B cell (primary cell): ENCODE measurements around the gene CAPZA1. TPM values are rescaled to one million over a fixed set of nuclear protein-coding genes. Genes with fewer than 3 reads are reported as not detected.

Source experiments
- ATAC-seq: fragments of 200-7000 bp; cut with Tn5 transposase; one replicate; pipeline ENCODE4 v1.10.0; 2021; ENCODE audit warnings: low read depth, mild to moderate bottlenecking, moderate number of reproducible peaks, moderate library complexity
- CTCF ChIA-PET: fragments of 350-600 bp; sonication (Branson Sonifier 250); formaldehyde crosslinking; loops from one replicate; lab custom pipeline; 2021; ENCODE audit warnings: antibody characterized with exemption, inconsistent platforms; lab: Charles Lee
- POLR2A ChIA-PET: fragments of 350-600 bp; sonication (Branson Sonifier 250); formaldehyde crosslinking; loops from one replicate; lab custom pipeline; 2021; ENCODE audit warnings: antibody characterized with exemption; lab: Charles Lee
- DNase-seq: peaks from one replicate; pipeline ENCODE4 v3.0.0; 2013
- H2AFZ ChIP-seq: 2 replicates; pipeline ENCODE4 v1.6.1; 2012; ENCODE audit warnings: mild to moderate bottlenecking, low read depth, low read length; ENCODE audit not compliant: insufficient read depth, poor library complexity, severe bottlenecking
- H3K27ac ChIP-seq, 2 donors: 1 replicate in 1 of 2; 2 replicates in 1 of 2; pipeline ENCODE4 v1.5.1; 2012 to 2013; ENCODE audit warnings: low read length in 2 of 2, mild to moderate bottlenecking in 2 of 2, moderate library complexity in 1 of 2
- H3K27me3 ChIP-seq, 4 experiments: fragments of 200-600 bp in 1 of 4; sonication (generic) in 1 of 4; replicated peaks in 1 of 4; 1 replicate in 2 of 4; 2 replicates in 2 of 4; pipeline versions ENCODE4 v1.6.1 to v1.7.0; 2013 to 2016; ENCODE audit warnings: low read length in 3 of 4, mild to moderate bottlenecking in 2 of 4, mixed read lengths in 1 of 4, moderate library complexity in 1 of 4; ENCODE audit not compliant: insufficient read depth in 4 of 4, control insufficient read depth in 3 of 4; ENCODE audit errors: control extremely low read depth in 1 of 4
- H3K36me3 ChIP-seq, 2 experiments: replicated peaks in 1 of 2; 1 replicate in 1 of 2; 2 replicates in 1 of 2; pipeline versions ENCODE4 v1.6.1 to v1.7.1; 2013; ENCODE audit warnings: low read length in 1 of 2; ENCODE audit not compliant: insufficient read depth in 2 of 2, control insufficient read depth in 1 of 2; ENCODE audit errors: control extremely low read depth in 1 of 2, extremely low read depth in 1 of 2
- H3K4me1 ChIP-seq, 2 donors: fragments of 200-600 bp in 1 of 2; sonication (generic) in 1 of 2; 1 replicate in 1 of 2; 2 replicates in 1 of 2; pipeline versions ENCODE4 v1.5.1 to v1.6.1; 2013 to 2017; ENCODE audit warnings: low read length in 2 of 2; ENCODE audit not compliant: control insufficient read depth in 2 of 2, insufficient read depth in 2 of 2
- H3K4me2 ChIP-seq: replicated peaks from 2 replicates; pipeline ENCODE3; 2012; ENCODE audit warnings: mild to moderate bottlenecking, low read depth, low read length; ENCODE audit not compliant: poor library complexity, severe bottlenecking
- H3K4me3 ChIP-seq, 5 experiments: fragments of 200-600 bp in 1 of 5; sonication (generic) in 1 of 5; 1 replicate in 3 of 5; 2 replicates in 2 of 5; pipeline versions ENCODE4 v1.5.1 to v1.7.0; 2011 to 2016; ENCODE audit warnings: low read length in 4 of 5, mild to moderate bottlenecking in 4 of 5, low read depth in 2 of 5, control low read depth in 1 of 5, moderate library complexity in 1 of 5; ENCODE audit not compliant: insufficient read depth in 1 of 5; ENCODE audit errors: control extremely low read depth in 1 of 5, extremely low read depth in 1 of 5
- H3K79me2 ChIP-seq: fragments of 200-600 bp; sonication (generic); one replicate; pipeline ENCODE4 v1.6.0; 2016; ENCODE audit warnings: low read length; ENCODE audit not compliant: control insufficient read depth, insufficient read depth
- H3K9ac ChIP-seq: fragments of 200-600 bp; sonication (generic); 2 replicates; pipeline ENCODE4 v1.6.1; 2017; ENCODE audit warnings: mild to moderate bottlenecking, low read length, moderate library complexity
- H3K9me3 ChIP-seq, 3 donors: one replicate each; pipeline versions ENCODE4 v1.6.1 to v1.7.1; 2013; ENCODE audit warnings: low read length in 2 of 3; ENCODE audit not compliant: control insufficient read depth in 2 of 3, insufficient read depth in 1 of 3; ENCODE audit errors: control extremely low read depth in 1 of 3
- H4K20me1 ChIP-seq: 2 replicates; pipeline ENCODE4 v1.6.0; 2012; ENCODE audit warnings: mild to moderate bottlenecking, low read length; ENCODE audit not compliant: insufficient read depth, control insufficient read depth, poor library complexity, severe bottlenecking
- H3K27ac Mint-ChIP-seq: one replicate; pipeline ENCODE4 v1.8.0; 2021; ENCODE audit warnings: mixed read lengths
- H3K27me3 Mint-ChIP-seq: one replicate; pipeline ENCODE4 v1.8.0; 2021; ENCODE audit warnings: mixed read lengths
- H3K4me1 Mint-ChIP-seq: one replicate; pipeline ENCODE4 v1.8.0; 2021; ENCODE audit warnings: mixed read lengths
- H3K4me3 Mint-ChIP-seq: one replicate; pipeline ENCODE4 v1.8.0; 2021; ENCODE audit warnings: mixed read lengths
- H3K9me3 Mint-ChIP-seq: one replicate; pipeline ENCODE4 v1.8.0; 2022; ENCODE audit warnings: mixed read lengths; ENCODE audit not compliant: insufficient read depth
- CTCF ChIP-seq: fragments of 200-600 bp; IDR thresholded peaks from one replicate; pipeline ENCODE4 v1.8.0; 2022; ENCODE audit warnings: antibody characterized with exemption, mild to moderate bottlenecking
- EZH2 ChIP-seq: IDR thresholded peaks from 2 replicates; pipeline ENCODE4 v1.6.1; 2012; ENCODE audit warnings: borderline replicate concordance, low read depth, mild to moderate bottlenecking, moderate library complexity, low read length; ENCODE audit not compliant: insufficient read depth, poor library complexity, severe bottlenecking
- intact Hi-C: fragments of 100-400 bp; cut with micrococcal nuclease; formaldehyde crosslinking; loops from one replicate; pipeline ENCODE4 v1.10.0; 2022
- polyA plus RNA-seq: library from polyadenylated mRNA; depleted of rRNA; stranded (reverse); fragments of >200 nt; gene quantifications from 2 replicates; pipeline ENCODE4 v1.2.3, GENCODE V29; 2012
- total RNA-seq, 2 donors: library from RNA; stranded (reverse); fragments of 120-200 nt in 1 of 2; gene quantifications; 1 replicate in 1 of 2; 2 replicates in 1 of 2; pipeline versions ENCODE4 v1.2.3 to v1.2.4, GENCODE V29; 2013 to 2022

Gene CAPZA1
- total and polyA plus RNA-seq, 2 donors (not counting 1 experiment from before 2014, with no cell fraction given) = 52.2 to 172 TPM

GRCh38 chr1:112636597-112637253, 17.1 kb downstream of the CAPZA1 start:
- Histone ChIP-seq H4K20me1 (peaks cover 57% of the 10 kb centered on the region), H3K4me3 (no peak overlapping the region), H3K4me2 (no peak overlapping the region), H3K9ac (no peak overlapping the region), H3K4me1 (peaks cover 17 to 47% of the 10 kb centered on the region in 2 donors), H3K79me2 (peaks cover 86% of the 10 kb centered on the region), H3K27me3 (no peaks in the 10 kb centered on the region), H3K27ac (peak overlapping the region; percentile 2 to 60), H2AFZ (no peak overlapping the region), H3K36me3 (peaks cover 2 to 24% of the 10 kb centered on the region in 2 experiments), H3K9me3 (no peaks in the 10 kb centered on the region)
- CTCF ChIA-PET = interaction anchor here (0.7 to 1.5 kb wide), 2 partner anchors 15 to 80 kb away, joined by 3 to 4 read pairs; no protein-coding TSS in a partner anchor
- H3K27ac Mint-ChIP-seq = peak overlapping the region; percentile 27
- peaks cover 53% of the 10 kb centered on the region for H3K4me1 Mint-ChIP-seq
- DNase-seq (no peak), ATAC-seq (no peak)
- intact Hi-C loops = loop anchor here (2.0 kb wide), 1 partner anchor 14 kb away; no protein-coding TSS in a partner anchor
- TF ChIP-seq EZH2 = no peak
- no peak for TF ChIP-seq CTCF
- H3K9me3 Mint-ChIP-seq = no peaks in the 10 kb centered on the region
- no peaks in the 10 kb centered on the region for H3K27me3 Mint-ChIP-seq
- H3K4me3 Mint-ChIP-seq = no peak overlapping the region
- POLR2A ChIA-PET = no interaction called here
